H1 (cell line): ENCODE measurements around the gene ITGA11. TPM values are rescaled to one million over a fixed set of nuclear protein-coding genes. Genes with fewer than 3 reads are reported as not detected.

ENCODE experiments used
- EP300 ChIP-seq, 2 experiments: IDR thresholded peaks; 1 replicate in 1 of 2; 2 replicates in 1 of 2; pipeline ENCODE4 v1.6.1; 2011 to 2012; ENCODE audit warnings: low read depth in 2 of 2, low read length in 2 of 2, mild to moderate bottlenecking in 2 of 2, borderline replicate concordance in 1 of 2, inconsistent platforms in 1 of 2, moderate library complexity in 1 of 2
- RXRA ChIP-seq: IDR thresholded peaks from 2 replicates; pipeline ENCODE4 v1.6.1; 2011; ENCODE audit warnings: low read depth, mild to moderate bottlenecking, low read length, moderate library complexity; ENCODE audit not compliant: insufficient read depth
- SIN3A ChIP-seq, 2 experiments: IDR thresholded peaks in 1 of 2; conservative IDR thresholded peaks in 1 of 2; 2 replicates each; pipeline ENCODE4 v1.6.1; 2011 to 2012; ENCODE audit warnings: low read length in 2 of 2, improper control_type of control experiment in 1 of 2, low read depth in 1 of 2, mild to moderate bottlenecking in 1 of 2
- SIRT6 ChIP-seq: IDR thresholded peaks from one replicate; pipeline ENCODE4 v1.7.1; 2012; ENCODE audit warnings: low read length, inconsistent platforms
- TAF1 ChIP-seq: IDR thresholded peaks from 2 replicates; pipeline ENCODE4 v1.6.1; 2011; ENCODE audit warnings: mild to moderate bottlenecking, low read depth, low read length
- TEAD4 ChIP-seq: IDR thresholded peaks from 2 replicates; pipeline ENCODE4 v1.6.1; 2012; ENCODE audit warnings: low read depth, low read length, inconsistent platforms, mixed read lengths
- polyA plus RNA-seq, 7 experiments: library from polyadenylated mRNA; depleted of rRNA in 3 of 7; stranded (reverse) in 5 of 7; unstranded in 2 of 7; fragments of >200 nt in 5 of 7; fragments of 200-250 nt in 2 of 7; gene quantifications; 1 replicate in 5 of 7; 2 replicates in 1 of 7; 4 replicates in 1 of 7; pipeline versions ENCODE4 v1.2.1 to v1.2.3, GENCODE V29; 2011 to 2013; ENCODE audit warnings: missing spikeins in 2 of 7, mixed read lengths in 2 of 7
- total RNA-seq: library from RNA; stranded (reverse); fragmentation: NEBNext Ultra II Directional; extraction: Animal tissue kit (Norgen Biotek cat#: 25700); gene quantifications from 2 replicates; pipeline ENCODE4 v1.2.1, GENCODE V29; 2021
- TF ChIP-seq, protein P1 (sequence below): IDR thresholded peaks from 2 replicates; pipeline ENCODE4 v1.6.1; 2012; ENCODE audit warnings: low read length, inconsistent platforms

Gene ITGA11
- total and polyA plus RNA-seq, 2 of the 8 experiments (the other 6 are each of a cell fraction or from before 2014, with no cell fraction given): 0.05 to 0.06 TPM

DNA sequence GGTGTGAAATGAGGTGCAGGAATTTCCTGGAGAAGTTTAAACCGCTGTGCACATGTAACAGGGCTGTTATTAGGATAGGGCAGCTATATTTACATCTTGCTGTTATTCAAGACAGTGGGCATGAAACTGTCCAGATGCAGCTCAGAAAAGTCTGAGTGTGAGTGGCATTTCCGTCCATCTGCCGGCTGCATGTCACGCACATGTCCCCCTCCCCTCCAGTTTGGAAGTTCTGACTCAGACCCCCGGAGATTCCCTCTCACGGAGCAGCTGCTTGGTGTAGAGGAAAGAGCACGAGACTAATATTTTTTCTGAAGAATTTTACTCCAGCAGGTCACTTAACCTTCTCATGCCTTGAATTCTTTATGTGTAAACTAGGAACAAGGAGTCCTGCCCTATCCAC, 84.6 kb downstream of the ITGA11 start (continued):
- TF ChIP-seq SIN3A (conservative IDR thresholded peaks at IDR 0.05 in 1 of 2, IDR thresholded peaks at IDR 0.05 in 1 of 2; ENCODE audit: low read depth in 1 of 2, low read length in 2 of 2) (no peak), TEAD4 (no peak), SIRT6 (no peak), TAF1 (no peak), EP300 (IDR thresholded peaks at IDR 0.05; ENCODE audit: borderline replicate concordance in 1 of 2, low read depth in 2 of 2, low read length in 2 of 2) (no peak), RXRA (no peak)
- TF ChIP-seq, protein P1, sequence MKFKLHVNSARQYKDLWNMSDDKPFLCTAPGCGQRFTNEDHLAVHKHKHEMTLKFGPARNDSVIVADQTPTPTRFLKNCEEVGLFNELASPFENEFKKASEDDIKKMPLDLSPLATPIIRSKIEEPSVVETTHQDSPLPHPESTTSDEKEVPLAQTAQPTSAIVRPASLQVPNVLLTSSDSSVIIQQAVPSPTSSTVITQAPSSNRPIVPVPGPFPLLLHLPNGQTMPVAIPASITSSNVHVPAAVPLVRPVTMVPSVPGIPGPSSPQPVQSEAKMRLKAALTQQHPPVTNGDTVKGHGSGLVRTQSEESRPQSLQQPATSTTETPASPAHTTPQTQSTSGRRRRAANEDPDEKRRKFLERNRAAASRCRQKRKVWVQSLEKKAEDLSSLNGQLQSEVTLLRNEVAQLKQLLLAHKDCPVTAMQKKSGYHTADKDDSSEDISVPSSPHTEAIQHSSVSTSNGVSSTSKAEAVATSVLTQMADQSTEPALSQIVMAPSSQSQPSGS: no peak
